GM10847 (cell line): ENCODE results near the gene CDKN2D.

Source experiments
- POLR2A ChIP-seq: IDR thresholded peaks from 2 replicates; pipeline ENCODE4 v1.6.1; 2011; ENCODE audit not compliant: insufficient read length; ENCODE audit errors: extremely low read depth

The CDKN2D gene

DNA sequence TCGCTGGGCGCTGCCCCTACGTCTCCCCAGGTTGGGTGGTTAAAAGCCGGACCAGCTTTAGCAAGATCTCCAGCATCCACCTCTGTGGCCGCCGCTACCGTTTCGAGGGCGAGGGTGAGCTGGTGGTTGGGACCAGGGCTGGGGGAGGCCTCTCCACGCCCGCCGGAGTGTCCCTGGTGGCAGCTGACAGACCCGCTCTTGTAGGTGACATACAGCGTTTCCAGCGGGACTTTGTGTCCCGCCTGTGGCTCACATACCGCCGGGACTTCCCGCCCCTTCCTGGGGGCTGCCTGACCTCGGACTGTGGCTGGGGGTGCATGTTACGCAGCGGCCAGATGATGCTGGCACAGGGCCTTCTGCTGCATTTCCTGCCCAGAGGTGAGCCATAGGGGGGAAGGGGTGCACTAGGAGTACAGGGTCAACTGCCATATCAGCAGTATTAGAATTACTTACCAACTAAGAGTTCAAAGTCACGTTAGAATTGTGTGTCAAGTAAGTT lies 24.0 kb downstream of the CDKN2D start:
- TF ChIP-seq POLR2A: no peak

GRCh38 chr19:10544242-10544752 lies 24.5 kb downstream of the CDKN2D start:
- TF ChIP-seq POLR2A: no peak

DNA sequence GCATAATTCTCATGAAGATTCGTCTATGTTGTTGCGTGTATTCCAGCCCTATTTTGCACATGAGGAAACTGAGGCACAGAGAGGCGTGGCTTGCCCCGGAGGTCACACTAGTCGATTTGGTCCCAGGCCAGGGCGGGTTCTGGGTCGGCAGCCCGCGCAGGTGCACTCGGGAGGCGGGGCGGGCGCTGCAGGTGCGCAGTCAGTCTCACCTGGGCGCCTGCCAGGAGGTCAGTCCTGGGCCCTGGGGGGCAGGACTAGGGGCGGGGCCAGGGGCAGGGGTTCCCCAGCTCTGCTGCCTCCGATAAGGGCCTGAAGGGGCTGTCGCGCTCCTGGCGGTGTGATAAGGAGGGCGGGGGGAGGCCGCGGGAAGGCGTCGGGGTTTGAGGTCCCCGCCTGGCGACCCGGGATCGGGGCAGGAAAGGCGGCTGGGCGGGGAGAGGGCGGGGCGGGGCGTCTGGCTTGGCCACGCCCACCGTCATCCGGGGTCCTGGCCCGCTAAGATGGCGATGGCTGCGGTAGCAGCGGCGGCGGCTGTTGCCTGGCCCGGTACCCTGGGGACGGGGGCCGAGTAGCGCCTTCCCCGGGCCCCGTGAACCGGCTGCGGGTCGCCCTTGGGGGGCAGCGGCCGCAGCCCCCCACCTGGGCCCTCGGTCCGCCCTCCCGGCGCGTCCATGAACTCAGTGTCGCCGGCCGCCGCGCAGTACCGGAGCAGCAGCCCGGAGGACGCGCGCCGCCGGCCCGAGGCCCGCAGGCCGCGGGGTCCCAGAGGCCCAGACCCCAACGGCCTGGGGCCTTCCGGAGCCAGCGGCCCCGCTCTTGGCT lies 25.1 kb downstream of the CDKN2D start, which contains the start of gene ATG4D:
Gene ATG4D (plus strand): TSS at position 485 of the 822 bp plus-strand sequence. CDS start 187 bp downstream, at position 672.
- TF ChIP-seq POLR2A: peak; percentile 84

- no peak for TF ChIP-seq POLR2A
Measured at GRCh38 chr19:10543059-10543419, 25.7 kb downstream of the CDKN2D start.

DNA sequence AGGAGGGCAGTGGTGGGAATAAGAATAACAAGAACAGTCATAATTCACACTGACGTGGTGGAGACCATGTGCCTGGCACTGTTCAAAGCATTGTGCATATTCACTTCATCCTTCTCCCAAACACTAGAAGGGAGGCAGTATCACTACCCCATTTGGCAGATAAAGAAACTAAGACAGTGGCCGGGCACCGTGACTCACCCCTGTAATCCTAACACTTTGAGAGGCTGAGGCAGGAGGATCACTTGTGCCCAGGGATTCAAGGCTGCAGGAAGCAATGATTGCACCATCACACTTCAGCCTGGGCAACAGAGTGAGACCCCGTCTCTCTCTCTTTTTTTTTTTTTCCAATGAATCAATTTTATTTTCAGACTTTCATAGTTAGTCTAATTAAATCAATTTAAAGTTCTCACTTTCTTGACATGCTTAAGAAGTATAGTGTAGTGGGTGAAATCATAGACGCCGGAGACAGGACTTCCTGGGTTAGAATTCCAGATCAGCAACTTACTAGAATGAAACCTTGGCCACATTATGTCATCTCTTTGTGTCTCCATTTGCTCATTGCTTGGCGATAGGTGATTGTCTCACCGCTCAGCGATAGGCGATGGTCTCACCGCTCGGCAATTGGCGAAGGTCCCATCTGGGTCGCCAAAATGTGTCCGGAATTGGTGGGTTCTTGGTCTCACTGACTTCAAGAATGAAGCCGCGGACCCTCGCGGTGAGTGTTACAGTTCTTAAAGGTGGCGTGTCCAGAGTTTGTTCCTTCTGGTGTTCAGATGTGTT lies 30.4 kb downstream of the CDKN2D start:
- no peak for TF ChIP-seq POLR2A

GRCh38 chr19:10537668-10538067 lies 31.1 kb downstream of the CDKN2D start:
- no peak for TF ChIP-seq POLR2A

GRCh38 chr19:10535613-10536012 lies 33.2 kb downstream of the CDKN2D start:
- TF ChIP-seq POLR2A: no peak

DNA sequence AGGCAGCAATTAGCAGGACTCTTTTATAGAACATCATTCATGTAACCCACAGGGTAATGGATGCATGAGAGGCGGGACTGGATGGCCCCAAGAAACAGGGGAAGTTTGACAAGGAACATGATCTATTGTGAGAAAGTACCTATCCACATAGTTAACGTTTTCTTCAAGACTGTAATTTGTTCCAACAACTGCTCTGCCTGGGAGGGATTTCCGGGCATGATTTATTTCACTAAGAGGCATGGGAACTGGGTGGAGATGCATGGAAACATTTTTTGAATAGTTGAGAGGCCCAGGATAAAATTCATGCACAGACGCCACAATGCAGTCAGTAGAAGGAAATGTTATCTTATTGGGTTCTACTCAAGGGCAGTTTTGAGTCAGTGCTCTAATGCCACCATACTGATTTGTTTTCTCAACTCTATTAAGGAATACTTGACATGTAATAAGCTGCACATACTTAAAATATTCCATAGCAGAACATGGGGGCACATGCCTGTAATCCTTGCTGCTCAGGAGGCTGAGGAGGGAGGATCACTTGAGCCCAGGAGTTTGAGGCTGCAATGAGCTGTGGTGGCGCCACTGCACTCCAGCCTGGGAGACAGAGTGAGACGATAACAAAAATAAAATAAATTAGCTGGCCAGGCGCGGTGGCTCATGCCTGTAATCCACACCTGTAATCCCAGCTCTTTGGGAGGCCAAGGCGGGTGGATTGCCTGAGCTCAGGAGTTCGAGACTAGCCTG lies 35.0 kb downstream of the CDKN2D start:
- no peak for TF ChIP-seq POLR2A

DNA sequence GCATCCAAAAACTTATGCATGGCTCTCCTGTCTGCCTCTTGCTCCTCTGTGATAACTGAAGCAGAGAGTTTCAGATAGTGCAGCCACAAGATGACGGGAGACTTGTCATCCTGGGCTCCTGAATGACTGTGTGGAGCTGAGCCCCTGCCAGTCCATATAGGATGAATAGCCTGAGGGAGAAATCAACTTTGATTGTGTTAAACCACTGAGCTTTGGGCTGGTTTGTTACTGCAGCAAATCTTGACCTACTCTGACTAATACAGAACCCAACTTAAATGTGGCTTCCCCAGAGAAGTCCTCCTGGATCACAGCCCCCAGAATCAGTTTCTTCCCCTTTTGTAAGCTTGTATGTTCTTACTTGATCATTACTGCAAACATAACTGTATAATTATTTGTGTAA lies 36.3 kb downstream of the CDKN2D start:
- no peak for TF ChIP-seq POLR2A

DNA sequence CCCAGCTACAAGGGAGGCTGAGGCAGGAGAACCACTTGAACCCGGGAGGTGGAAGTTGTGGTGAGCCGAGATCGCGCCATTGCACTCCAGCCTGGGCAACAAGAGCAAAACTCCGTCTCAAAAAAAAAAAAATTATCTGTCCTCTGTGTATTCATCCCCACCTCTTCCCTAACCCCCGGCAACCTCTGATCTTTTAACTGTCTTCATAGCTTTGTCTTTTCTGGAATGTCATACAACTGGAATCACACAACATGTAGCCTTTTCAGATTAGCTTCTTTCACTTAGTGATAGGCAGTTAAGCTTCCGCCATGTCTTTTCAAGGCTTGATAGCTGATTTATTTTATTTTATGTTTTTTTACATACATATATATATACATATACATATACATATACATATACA lies 43.1 kb downstream of the CDKN2D start:
- no peak for TF ChIP-seq POLR2A

DNA sequence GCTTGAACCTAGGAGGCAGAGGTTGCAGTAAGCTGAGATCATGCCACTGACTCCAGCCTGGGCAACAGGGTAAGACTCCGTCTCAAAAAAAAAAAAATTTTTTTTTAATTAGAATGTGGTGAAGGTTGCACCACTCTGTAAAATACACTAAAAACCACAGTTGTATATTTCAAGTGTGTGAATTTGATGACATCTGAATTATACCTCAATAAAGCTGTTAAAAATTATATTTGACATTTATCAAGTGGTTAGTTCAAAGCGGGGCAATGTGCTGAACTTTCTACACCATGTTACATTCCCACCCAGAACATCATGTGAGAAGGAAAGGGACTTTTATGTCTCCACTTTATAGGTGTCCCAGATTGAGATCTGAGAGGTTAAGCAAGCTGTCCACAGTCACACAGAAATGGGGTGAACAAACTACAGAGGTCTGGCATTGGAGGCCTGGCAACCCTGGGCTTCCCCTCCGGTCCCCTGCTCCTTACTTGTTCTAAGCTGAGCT lies 45.6 kb downstream of the CDKN2D start:
- no peak for TF ChIP-seq POLR2A

DNA sequence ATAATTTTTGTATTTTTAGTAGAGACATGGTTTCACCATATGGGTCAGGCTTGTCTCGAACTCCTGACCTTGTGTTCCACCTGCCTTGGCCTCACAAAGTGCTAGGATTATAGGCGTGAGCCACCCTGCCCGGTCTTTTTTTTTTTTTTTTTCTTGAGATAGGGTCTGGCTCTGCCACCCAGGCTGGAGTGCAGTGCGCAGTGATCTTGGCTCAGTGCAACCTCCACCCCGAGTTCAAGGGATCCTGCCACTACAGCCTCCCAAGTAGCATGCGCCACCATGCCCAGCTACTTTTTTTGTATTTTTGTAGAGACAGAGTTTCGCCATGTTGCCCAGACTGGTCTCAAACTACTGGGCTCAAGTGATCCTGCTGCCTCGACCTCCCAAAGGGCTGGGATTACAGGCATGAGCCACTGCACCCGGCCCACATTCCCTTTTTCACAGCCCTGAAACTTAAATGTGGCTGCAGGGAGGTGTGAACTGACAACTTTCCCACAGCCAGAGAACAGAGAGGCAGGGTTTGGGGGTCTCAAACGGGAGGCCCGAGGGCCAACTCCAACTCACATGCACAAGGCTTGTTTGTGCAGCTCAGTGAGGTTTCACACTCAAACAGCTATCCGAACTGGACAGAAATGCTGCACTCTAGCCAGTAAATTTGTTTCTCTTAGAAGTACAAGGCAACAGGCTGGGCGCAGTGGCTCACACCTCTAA lies 47.2 kb downstream of the CDKN2D start:
- no peak for TF ChIP-seq POLR2A

GRCh38 chr19:10520652-10521318 lies 48.0 kb downstream of the CDKN2D start:
- no peak for TF ChIP-seq POLR2A

DNA sequence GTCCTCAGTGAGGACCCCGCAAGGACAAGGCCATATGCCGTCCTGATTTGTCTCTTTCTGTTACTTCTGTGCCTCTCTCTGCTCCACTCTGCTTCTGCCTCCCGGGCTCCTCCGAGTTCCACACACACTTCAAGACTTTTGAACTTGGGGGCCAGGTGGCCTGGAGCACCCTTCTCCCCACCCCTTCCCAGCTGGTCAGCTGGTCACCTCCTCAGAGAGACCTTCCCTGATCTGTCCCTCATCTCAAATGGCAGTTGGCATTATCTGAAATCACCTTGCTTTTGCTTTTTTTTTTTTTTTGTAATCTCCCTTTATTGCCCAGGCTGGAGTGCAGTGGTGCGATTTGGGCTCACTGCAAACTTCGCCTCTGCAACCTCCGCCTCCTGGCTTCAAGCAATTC lies 49.4 kb downstream of the CDKN2D start:
- no peak for TF ChIP-seq POLR2A
